Peyer's patch (tissue), 4 donors: ENCODE results near the gene MRTO4. TPM values are rescaled to one million over a fixed set of nuclear protein-coding genes. Genes with fewer than 3 reads are reported as not detected.

ENCODE experiments used
- DNase-seq, 3 donors: peaks; one replicate each; pipeline ENCODE4 v3.0.0-alpha.2; 2017 to 2019
- H3K27ac ChIP-seq, 4 donors: fragments of 200-600 bp; sonication (generic); one replicate each; pipeline ENCODE4 v1.5.1; 2016 to 2019
- H3K27me3 ChIP-seq, 2 donors: fragments of 200-600 bp; sonication (generic); one replicate each; pipeline ENCODE4 v1.5.1; 2019
- H3K36me3 ChIP-seq, 3 donors: fragments of 200-600 bp; sonication (generic); one replicate each; pipeline ENCODE4 v1.5.1; 2016 to 2019
- H3K4me1 ChIP-seq, 4 donors: fragments of 200-600 bp; sonication (generic); one replicate each; pipeline ENCODE4 v1.5.1; 2016 to 2019
- H3K4me3 ChIP-seq, 4 donors: fragments of 200-600 bp; sonication (generic); 1 replicate in 3 of 4; 2 replicates in 1 of 4; pipeline ENCODE4 v1.5.1; 2016 to 2019; ENCODE audit warnings: mild to moderate bottlenecking in 1 of 4
- H3K9me3 ChIP-seq, 4 donors: fragments of 200-600 bp; sonication (generic); one replicate each; pipeline ENCODE4 v1.5.1; 2016 to 2019; ENCODE audit warnings: mild to moderate bottlenecking in 1 of 4
- POLR2A ChIP-seq, 2 donors: fragments of 450-650 bp; IDR thresholded peaks; one replicate each; pipeline ENCODE4 v1.5.1; 2017; ENCODE audit warnings: antibody characterized with exemption in 2 of 2, mild to moderate bottlenecking in 2 of 2, moderate library complexity in 2 of 2
- total RNA-seq, 4 donors: library from RNA; depleted of rRNA; stranded (reverse); fragments of >200 nt; gene quantifications; one replicate each; pipeline ENCODE4 v1.1.0, GENCODE V29; 2016
- TF ChIP-seq, protein P1 (sequence below), 6 experiments: fragments of 450-650 bp in 4 of 6; fragments of 200-600 bp in 2 of 6; sonication (generic) in 1 of 6; IDR thresholded peaks; one replicate each; pipeline ENCODE4 v1.5.1; 2017 to 2019; ENCODE audit warnings: antibody characterized with exemption in 6 of 6, mild to moderate bottlenecking in 3 of 6, moderate library complexity in 1 of 6

Gene MRTO4
- 10 to 100 TPM in 3 of 4 donors, 1 to 10 TPM in 1; 9.8 to 26.4 (median 12.1) TPM for total RNA-seq

DNA sequence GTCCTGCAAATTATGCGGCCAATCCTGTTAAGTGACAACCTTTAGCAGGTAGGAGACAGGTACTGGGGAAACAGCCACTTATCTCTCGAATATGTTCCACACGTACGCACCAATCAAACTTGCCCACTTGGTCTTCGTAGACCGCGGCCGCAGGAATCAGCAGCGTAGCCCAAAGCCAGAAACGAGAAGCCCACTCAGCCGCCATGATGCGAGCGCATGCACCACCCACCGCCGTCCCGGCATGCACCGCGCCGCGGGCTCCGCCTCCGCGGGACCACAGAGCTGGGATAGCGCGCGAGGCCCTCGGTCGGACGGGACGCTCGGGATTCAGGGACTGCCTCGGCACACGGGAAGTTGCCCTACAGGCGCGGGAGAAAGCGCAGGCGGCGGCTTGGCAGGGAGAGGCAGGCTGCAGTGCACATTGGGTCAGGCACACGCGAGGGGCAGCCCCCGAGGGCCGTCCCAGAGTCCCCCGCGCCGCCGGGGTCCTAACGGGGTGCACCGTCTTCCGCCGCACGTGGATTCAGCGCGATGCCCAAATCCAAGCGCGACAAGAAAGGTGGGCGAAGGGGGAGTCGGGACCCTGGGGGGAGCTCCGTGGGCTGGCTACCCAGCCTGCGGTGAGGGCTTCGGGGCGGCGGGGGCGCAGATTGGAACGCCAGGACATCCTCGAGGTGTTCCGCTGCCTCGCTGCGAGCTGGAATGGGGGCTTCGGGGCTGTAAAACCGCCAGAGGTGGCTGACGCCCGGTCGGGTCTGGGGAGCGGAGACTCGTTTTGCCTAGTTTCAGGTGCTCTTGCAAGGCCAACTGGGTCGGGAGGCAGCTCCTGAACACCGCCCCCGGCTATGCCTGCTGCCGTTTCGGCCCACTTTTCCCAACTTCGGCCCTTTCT is at the start of gene MRTO4, which contains the start of gene EMC1:
TSS of gene MRTO4 (plus strand) at position 501 of the 892 bp plus-strand sequence. CDS start at position 532, 31 bp downstream.
TSS of gene EMC1 (minus strand) at position 220 of the 892 bp plus-strand sequence. CDS start at position 205, 15 bp downstream.
- Histone ChIP-seq H3K36me3 (peaks cover 0 to 24% (median 0%) of the 10 kb centered on the region in 3 donors), H3K4me3 (peak within 1 kb of the TSS; percentile 76 to 97 (median 88)), H3K27me3 (no peaks in the 10 kb centered on the region), H3K9me3 (no peaks in the 10 kb centered on the region), H3K27ac (peak within 1 kb of the TSS; percentile 89 to 98 (median 94)), H3K4me1 (peaks cover 2 to 31% (median 9%) of the 10 kb centered on the region in 4 donors)
- peak; percentile 56 to 68 for TF ChIP-seq POLR2A (IDR thresholded peaks at IDR 0.05)
- TF ChIP-seq, protein P1, sequence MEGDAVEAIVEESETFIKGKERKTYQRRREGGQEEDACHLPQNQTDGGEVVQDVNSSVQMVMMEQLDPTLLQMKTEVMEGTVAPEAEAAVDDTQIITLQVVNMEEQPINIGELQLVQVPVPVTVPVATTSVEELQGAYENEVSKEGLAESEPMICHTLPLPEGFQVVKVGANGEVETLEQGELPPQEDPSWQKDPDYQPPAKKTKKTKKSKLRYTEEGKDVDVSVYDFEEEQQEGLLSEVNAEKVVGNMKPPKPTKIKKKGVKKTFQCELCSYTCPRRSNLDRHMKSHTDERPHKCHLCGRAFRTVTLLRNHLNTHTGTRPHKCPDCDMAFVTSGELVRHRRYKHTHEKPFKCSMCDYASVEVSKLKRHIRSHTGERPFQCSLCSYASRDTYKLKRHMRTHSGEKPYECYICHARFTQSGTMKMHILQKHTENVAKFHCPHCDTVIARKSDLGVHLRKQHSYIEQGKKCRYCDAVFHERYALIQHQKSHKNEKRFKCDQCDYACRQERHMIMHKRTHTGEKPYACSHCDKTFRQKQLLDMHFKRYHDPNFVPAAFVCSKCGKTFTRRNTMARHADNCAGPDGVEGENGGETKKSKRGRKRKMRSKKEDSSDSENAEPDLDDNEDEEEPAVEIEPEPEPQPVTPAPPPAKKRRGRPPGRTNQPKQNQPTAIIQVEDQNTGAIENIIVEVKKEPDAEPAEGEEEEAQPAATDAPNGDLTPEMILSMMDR (IDR thresholded peaks at IDR 0.05): peak in 1 of 6 experiments; percentile 11
- peak; percentile 90 to 94 (median 93) for DNase-seq

DNA sequence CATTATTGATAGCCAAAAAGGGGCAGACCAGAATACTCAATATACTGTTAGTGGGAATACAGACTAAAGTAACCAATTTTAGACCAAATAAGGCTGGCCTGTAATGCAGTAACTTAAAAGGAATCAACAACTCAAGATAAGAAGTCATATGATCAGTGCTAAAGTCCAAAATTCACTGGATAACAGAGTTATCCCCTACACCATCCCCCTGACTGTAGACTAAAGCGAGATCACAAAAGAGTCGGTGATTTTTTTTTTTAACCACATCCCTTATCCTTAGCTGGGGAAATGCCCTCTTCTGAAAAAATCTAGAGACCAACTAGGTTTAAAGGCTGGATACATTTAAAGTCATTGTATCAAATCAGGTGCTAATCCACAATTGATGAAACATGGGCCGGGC is 49.2 kb upstream of the MRTO4 start:
- TF ChIP-seq, protein P1 (IDR thresholded peaks at IDR 0.05): no peak
- TF ChIP-seq POLR2A (IDR thresholded peaks at IDR 0.05): no peak
- Histone ChIP-seq H3K27ac (peak overlapping the region in 1 of 4 donors; percentile 20), H3K4me1 (peaks cover 0 to 52% (median 0%) of the 10 kb centered on the region in 4 donors), H3K4me3 (no peak overlapping the region), H3K27me3 (no peaks in the 10 kb centered on the region), H3K9me3 (no peaks in the 10 kb centered on the region), H3K36me3 (peaks cover 0 to 33% (median 0%) of the 10 kb centered on the region in 3 donors)
- no peak for DNase-seq

DNA sequence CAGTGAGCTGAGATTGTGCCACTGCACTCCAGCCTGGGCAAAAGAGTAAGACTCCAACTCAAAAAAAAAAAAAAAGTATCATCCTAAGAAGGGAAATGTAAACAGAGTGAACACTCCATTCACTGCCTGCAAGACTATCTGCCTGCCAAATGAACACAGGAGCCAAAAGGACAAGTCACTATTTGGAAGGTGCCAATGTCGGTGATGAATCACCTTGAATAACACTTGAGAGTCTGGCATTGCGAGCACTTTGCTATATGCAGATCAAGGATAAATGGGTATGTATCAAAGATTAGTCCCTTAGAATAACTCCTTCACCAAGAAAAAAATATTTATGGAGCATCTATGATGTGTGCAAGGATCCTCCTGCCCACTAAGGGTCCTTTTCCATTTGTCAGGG is 48.2 kb upstream of the MRTO4 start:
- TF ChIP-seq POLR2A (IDR thresholded peaks at IDR 0.05): no peak
- TF ChIP-seq, protein P1 (IDR thresholded peaks at IDR 0.05): no peak
- Histone ChIP-seq H3K27ac (no peak overlapping the region), H3K4me1 (peaks cover 0 to 61% (median under 1%) of the 10 kb centered on the region in 4 donors), H3K4me3 (no peak overlapping the region), H3K27me3 (no peaks in the 10 kb centered on the region), H3K36me3 (peaks cover 0 to 23% (median 0%) of the 10 kb centered on the region in 3 donors), H3K9me3 (no peaks in the 10 kb centered on the region)
- DNase-seq: peak in 1 of 3 donors; percentile 48

DNA sequence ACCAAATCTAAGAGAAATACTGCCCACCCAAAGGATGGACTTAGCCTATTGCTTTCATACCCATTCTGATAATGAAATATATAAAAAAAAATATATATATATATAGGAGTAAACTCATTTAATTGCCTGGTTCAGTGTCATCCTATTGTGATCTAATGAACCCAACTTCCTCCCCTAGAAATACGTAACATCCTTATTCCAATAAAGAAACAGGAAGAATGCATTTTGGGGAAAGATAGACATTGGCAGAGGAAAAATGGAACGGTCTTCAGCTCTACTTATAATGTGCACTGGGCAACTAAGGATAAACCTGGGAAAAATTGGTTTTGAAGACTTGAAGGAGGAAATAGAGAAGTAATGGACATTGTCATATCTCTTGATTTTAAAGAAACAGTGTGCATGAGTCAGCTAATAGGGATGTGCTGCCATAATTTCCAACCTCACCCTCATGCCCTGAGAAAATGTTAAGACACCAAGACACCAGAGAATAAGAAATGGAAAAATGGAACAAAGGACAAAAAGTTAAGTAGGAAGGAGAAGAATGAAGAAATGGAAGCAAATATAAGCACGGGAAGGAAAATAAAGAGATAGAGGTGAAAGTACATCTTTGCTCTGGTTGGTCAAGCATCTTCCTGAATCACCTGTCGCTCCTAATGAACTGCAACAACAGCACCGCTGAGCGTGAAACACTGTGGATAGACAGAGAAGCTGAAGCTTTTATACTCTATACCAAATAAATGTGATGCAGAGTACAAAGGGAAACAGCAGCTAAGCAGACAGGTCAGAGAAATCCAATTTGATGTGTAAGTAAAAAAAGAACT is 46.9 kb upstream of the MRTO4 start:
- peaks cover 0 to 11% (median 0%) of the 10 kb centered on the region in 3 donors for H3K36me3 ChIP-seq
- no peak overlapping the region for H3K27ac ChIP-seq
- no peaks in the 10 kb centered on the region for H3K27me3 ChIP-seq
- H3K4me3 ChIP-seq: no peak overlapping the region
- no peak for DNase-seq
- no peaks in the 10 kb centered on the region for H3K9me3 ChIP-seq
- H3K4me1 ChIP-seq: peaks cover 0 to 69% (median 5%) of the 10 kb centered on the region in 4 donors
- TF ChIP-seq, protein P1 (IDR thresholded peaks at IDR 0.05): no peak
- TF ChIP-seq POLR2A (IDR thresholded peaks at IDR 0.05): no peak

DNA sequence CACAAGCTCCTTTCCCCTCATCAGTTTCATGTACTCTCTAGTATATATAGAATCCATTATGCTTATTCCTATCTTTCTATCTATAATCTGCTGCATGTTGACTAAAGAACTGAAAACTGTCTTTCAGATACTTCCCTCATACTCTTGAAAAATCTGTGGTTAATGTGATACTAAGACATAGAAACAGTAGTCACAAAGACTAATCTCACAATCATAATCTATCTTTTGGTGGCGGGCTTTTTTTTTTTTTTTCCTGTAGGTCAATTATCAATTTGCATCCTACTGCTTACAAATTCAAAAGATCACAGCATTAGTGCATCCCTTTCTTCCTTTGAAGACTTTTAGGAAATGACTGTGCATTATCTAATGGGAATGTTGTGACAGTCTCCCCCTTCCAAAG is 46.2 kb upstream of the MRTO4 start:
- Histone ChIP-seq H3K27ac (no peak overlapping the region), H3K36me3 (peaks cover 0 to 3% (median 0%) of the 10 kb centered on the region in 3 donors), H3K9me3 (no peaks in the 10 kb centered on the region), H3K4me1 (peaks cover 0 to 69% (median 5%) of the 10 kb centered on the region in 4 donors), H3K4me3 (no peak overlapping the region), H3K27me3 (no peaks in the 10 kb centered on the region)
- no peak for TF ChIP-seq POLR2A (IDR thresholded peaks at IDR 0.05)
- TF ChIP-seq, protein P1 (IDR thresholded peaks at IDR 0.05): no peak
- no peak for DNase-seq
